K562 (cell line): ENCODE results near the gene ADGRE3.

ENCODE experiments used
- HNRNPH1 ChIP-seq: fragments of 200-400 bp; formaldehyde crosslinking; optimal IDR thresholded peaks from 2 replicates; pipeline ENCODE3; 2017; ENCODE audit warnings: low read depth, mild to moderate bottlenecking, low read length, moderate library complexity
- RCOR1 ChIP-seq, 2 experiments: IDR thresholded peaks; 2 replicates each; pipeline ENCODE4 v1.6.1; 2012; ENCODE audit warnings: low read depth in 2 of 2, low read length in 2 of 2, borderline replicate concordance in 1 of 2, improper control_type of control experiment in 1 of 2
- SIN3A ChIP-seq, 2 experiments: fragments of 150-350 bp in 1 of 2; IDR thresholded peaks; 2 replicates each; pipeline ENCODE4 v1.6.1; 2011 to 2016; ENCODE audit warnings: borderline replicate concordance in 2 of 2, low read depth in 2 of 2, low read length in 2 of 2, mild to moderate bottlenecking in 2 of 2, moderate library complexity in 2 of 2; ENCODE audit not compliant: control insufficient read depth in 1 of 2
- ZFP36 ChIP-seq: fragments of 150-350 bp; IDR thresholded peaks from 2 replicates; pipeline ENCODE4 v1.6.1; 2018; ENCODE audit warnings: low read length, low read depth; ENCODE audit not compliant: partially characterized antibody
- TF ChIP-seq, protein P1 (sequence below): sonication (generic); formaldehyde crosslinking; IDR thresholded peaks from 2 replicates; pipeline ENCODE4 v1.8.1; 2022; ENCODE audit warnings: missing genetic modification reagents
- TF ChIP-seq, protein P2 (sequence below): fragments of 200-600 bp; sonication (generic); IDR thresholded peaks from one replicate; pipeline ENCODE4 v1.6.1; 2012; ENCODE audit warnings: mild to moderate bottlenecking, low read depth, low read length, inconsistent platforms

DNA sequence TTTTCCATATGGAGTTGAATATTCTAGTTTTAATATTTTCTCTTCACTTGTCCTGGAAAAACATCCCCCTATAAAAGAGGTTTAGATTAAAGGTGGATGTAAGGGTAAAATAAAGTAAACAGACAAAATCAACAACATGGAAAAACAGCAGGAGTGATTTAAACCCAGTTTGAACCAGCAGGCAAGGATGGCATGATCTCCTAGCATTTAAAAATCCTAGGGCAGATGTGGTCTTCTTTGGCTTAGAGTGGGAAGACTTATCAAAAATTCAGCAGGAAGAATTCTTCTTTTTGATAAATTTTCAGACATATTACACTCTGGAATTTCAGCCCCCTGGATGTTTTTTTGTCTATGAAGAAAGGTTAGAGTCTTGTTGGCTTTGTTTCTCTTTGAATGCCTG is 55.2 kb downstream of the ADGRE3 start:
- TF ChIP-seq SIN3A (IDR thresholded peaks at IDR 0.05; ENCODE audit: borderline replicate concordance in 2 of 2, control insufficient read depth in 1 of 2, low read depth in 2 of 2, low read length in 2 of 2) (no peak), RCOR1 (IDR thresholded peaks at IDR 0.05; ENCODE audit: borderline replicate concordance in 1 of 2, low read depth in 2 of 2, low read length in 2 of 2) (no peak), ZFP36 (no peak), HNRNPH1 (no peak)
- TF ChIP-seq, protein P1, sequence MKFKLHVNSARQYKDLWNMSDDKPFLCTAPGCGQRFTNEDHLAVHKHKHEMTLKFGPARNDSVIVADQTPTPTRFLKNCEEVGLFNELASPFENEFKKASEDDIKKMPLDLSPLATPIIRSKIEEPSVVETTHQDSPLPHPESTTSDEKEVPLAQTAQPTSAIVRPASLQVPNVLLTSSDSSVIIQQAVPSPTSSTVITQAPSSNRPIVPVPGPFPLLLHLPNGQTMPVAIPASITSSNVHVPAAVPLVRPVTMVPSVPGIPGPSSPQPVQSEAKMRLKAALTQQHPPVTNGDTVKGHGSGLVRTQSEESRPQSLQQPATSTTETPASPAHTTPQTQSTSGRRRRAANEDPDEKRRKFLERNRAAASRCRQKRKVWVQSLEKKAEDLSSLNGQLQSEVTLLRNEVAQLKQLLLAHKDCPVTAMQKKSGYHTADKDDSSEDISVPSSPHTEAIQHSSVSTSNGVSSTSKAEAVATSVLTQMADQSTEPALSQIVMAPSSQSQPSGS (CRISPR knock-in tag) = no peak
- TF ChIP-seq, protein P2, sequence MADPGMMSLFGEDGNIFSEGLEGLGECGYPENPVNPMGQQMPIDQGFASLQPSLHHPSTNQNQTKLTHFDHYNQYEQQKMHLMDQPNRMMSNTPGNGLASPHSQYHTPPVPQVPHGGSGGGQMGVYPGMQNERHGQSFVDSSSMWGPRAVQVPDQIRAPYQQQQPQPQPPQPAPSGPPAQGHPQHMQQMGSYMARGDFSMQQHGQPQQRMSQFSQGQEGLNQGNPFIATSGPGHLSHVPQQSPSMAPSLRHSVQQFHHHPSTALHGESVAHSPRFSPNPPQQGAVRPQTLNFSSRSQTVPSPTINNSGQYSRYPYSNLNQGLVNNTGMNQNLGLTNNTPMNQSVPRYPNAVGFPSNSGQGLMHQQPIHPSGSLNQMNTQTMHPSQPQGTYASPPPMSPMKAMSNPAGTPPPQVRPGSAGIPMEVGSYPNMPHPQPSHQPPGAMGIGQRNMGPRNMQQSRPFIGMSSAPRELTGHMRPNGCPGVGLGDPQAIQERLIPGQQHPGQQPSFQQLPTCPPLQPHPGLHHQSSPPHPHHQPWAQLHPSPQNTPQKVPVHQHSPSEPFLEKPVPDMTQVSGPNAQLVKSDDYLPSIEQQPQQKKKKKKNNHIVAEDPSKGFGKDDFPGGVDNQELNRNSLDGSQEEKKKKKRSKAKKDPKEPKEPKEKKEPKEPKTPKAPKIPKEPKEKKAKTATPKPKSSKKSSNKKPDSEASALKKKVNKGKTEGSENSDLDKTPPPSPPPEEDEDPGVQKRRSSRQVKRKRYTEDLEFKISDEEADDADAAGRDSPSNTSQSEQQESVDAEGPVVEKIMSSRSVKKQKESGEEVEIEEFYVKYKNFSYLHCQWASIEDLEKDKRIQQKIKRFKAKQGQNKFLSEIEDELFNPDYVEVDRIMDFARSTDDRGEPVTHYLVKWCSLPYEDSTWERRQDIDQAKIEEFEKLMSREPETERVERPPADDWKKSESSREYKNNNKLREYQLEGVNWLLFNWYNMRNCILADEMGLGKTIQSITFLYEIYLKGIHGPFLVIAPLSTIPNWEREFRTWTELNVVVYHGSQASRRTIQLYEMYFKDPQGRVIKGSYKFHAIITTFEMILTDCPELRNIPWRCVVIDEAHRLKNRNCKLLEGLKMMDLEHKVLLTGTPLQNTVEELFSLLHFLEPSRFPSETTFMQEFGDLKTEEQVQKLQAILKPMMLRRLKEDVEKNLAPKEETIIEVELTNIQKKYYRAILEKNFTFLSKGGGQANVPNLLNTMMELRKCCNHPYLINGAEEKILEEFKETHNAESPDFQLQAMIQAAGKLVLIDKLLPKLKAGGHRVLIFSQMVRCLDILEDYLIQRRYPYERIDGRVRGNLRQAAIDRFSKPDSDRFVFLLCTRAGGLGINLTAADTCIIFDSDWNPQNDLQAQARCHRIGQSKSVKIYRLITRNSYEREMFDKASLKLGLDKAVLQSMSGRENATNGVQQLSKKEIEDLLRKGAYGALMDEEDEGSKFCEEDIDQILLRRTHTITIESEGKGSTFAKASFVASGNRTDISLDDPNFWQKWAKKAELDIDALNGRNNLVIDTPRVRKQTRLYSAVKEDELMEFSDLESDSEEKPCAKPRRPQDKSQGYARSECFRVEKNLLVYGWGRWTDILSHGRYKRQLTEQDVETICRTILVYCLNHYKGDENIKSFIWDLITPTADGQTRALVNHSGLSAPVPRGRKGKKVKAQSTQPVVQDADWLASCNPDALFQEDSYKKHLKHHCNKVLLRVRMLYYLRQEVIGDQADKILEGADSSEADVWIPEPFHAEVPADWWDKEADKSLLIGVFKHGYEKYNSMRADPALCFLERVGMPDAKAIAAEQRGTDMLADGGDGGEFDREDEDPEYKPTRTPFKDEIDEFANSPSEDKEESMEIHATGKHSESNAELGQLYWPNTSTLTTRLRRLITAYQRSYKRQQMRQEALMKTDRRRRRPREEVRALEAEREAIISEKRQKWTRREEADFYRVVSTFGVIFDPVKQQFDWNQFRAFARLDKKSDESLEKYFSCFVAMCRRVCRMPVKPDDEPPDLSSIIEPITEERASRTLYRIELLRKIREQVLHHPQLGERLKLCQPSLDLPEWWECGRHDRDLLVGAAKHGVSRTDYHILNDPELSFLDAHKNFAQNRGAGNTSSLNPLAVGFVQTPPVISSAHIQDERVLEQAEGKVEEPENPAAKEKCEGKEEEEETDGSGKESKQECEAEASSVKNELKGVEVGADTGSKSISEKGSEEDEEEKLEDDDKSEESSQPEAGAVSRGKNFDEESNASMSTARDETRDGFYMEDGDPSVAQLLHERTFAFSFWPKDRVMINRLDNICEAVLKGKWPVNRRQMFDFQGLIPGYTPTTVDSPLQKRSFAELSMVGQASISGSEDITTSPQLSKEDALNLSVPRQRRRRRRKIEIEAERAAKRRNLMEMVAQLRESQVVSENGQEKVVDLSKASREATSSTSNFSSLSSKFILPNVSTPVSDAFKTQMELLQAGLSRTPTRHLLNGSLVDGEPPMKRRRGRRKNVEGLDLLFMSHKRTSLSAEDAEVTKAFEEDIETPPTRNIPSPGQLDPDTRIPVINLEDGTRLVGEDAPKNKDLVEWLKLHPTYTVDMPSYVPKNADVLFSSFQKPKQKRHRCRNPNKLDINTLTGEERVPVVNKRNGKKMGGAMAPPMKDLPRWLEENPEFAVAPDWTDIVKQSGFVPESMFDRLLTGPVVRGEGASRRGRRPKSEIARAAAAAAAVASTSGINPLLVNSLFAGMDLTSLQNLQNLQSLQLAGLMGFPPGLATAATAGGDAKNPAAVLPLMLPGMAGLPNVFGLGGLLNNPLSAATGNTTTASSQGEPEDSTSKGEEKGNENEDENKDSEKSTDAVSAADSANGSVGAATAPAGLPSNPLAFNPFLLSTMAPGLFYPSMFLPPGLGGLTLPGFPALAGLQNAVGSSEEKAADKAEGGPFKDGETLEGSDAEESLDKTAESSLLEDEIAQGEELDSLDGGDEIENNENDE = no peak
